Measurements from ENCODE around the gene KISS1R.

Gene KISS1R

GRCh38 chr19:950352-951066 lies 33.4 kb downstream of the KISS1R start:
- ATAC-seq, result no peak
- TF ChIP-seq SNAI2 (CRISPR knock-in tag; IDR thresholded peaks at IDR 0.05) (no peak), ZNF8 (CRISPR knock-in tag; IDR thresholded peaks at IDR 0.05) (no peak), CREB5 (CRISPR knock-in tag; IDR thresholded peaks at IDR 0.05; ENCODE audit: low read depth) (no peak), TOX (CRISPR knock-in tag; IDR thresholded peaks at IDR 0.05; ENCODE audit: borderline replicate concordance) (no peak), TCF4 (CRISPR knock-in tag; IDR thresholded peaks at IDR 0.05; ENCODE audit: borderline replicate concordance) (no peak), PATZ1 (CRISPR knock-in tag; IDR thresholded peaks at IDR 0.05; ENCODE audit: borderline replicate concordance) (no peak), ISL1 (CRISPR knock-in tag; IDR thresholded peaks at IDR 0.05) (no peak), POU6F1 (CRISPR knock-in tag; IDR thresholded peaks at IDR 0.05; ENCODE audit: borderline replicate concordance, low read depth) (no peak), ZC3H10 (CRISPR knock-in tag; IDR thresholded peaks at IDR 0.05) (no peak), TSHZ2 (CRISPR knock-in tag; IDR thresholded peaks at IDR 0.05) (no peak), ZFP30 (CRISPR knock-in tag; IDR thresholded peaks at IDR 0.05) (no peak), ZNF565 (CRISPR knock-in tag; conservative IDR thresholded peaks at IDR 0.05; ENCODE audit: low read depth) (no peak), BACH2 (CRISPR knock-in tag; IDR thresholded peaks at IDR 0.05; ENCODE audit: borderline replicate concordance) (no peak)

- TF ChIP-seq TCF4 (CRISPR knock-in tag; IDR thresholded peaks at IDR 0.05; ENCODE audit: borderline replicate concordance) (no peak), ZFP3 (CRISPR knock-in tag; IDR thresholded peaks at IDR 0.05) (no peak), RARB (CRISPR knock-in tag; IDR thresholded peaks at IDR 0.05) (no peak), ZNF70 (CRISPR knock-in tag; IDR thresholded peaks at IDR 0.05) (no peak), ZFP30 (CRISPR knock-in tag; IDR thresholded peaks at IDR 0.05) (no peak), CSRNP3 (CRISPR knock-in tag; IDR thresholded peaks at IDR 0.05) (no peak), ZNF565 (CRISPR knock-in tag; conservative IDR thresholded peaks at IDR 0.05; ENCODE audit: low read depth) (no peak), ZNF8 (CRISPR knock-in tag; IDR thresholded peaks at IDR 0.05) (no peak), ISL1 (CRISPR knock-in tag; IDR thresholded peaks at IDR 0.05) (no peak), CSDC2 (CRISPR knock-in tag; IDR thresholded peaks at IDR 0.05) (no peak), PATZ1 (CRISPR knock-in tag; IDR thresholded peaks at IDR 0.05; ENCODE audit: borderline replicate concordance) (no peak), BACH2 (CRISPR knock-in tag; IDR thresholded peaks at IDR 0.05; ENCODE audit: borderline replicate concordance) (no peak), PPARA (CRISPR knock-in tag; IDR thresholded peaks at IDR 0.05; ENCODE audit: borderline replicate concordance) (no peak), POU6F1 (CRISPR knock-in tag; IDR thresholded peaks at IDR 0.05; ENCODE audit: borderline replicate concordance, low read depth) (no peak), ZC3H10 (CRISPR knock-in tag; IDR thresholded peaks at IDR 0.05) (no peak), ARNTL (CRISPR knock-in tag; IDR thresholded peaks at IDR 0.05; ENCODE audit: borderline replicate concordance, low read depth) (no peak), GLIS3 (CRISPR knock-in tag; IDR thresholded peaks at IDR 0.05) (no peak), TOX (CRISPR knock-in tag; IDR thresholded peaks at IDR 0.05; ENCODE audit: borderline replicate concordance) (no peak)
- no peak for ATAC-seq
Measured at GRCh38 chr19:952049-952679, 35.0 kb downstream of the KISS1R start.

Measured in SK-N-SH treated with all-trans-retinoic acid at 6 μM for 48 hours (cell line).